OCI-LY7 (cell line): ENCODE results near the gene TEX13B. TPM values are rescaled to one million over a fixed set of nuclear protein-coding genes. Genes with fewer than 3 reads are reported as not detected.
A peak's percentile ranks its signal among the peaks of the same experiment; 100 is the strongest.

Experiments
- BruUV-seq: library from RNA; stranded (reverse); fragments of 400-500 nt; replicated peaks from 2 replicates; lab custom pipeline; 2021; lab: Mats Ljungman, UMichigan
- CTCF ChIA-PET: fragments of 300-600 bp; sonication (Branson Sonifier 250); formaldehyde crosslinking; loops from one replicate; lab custom pipeline; 2022; ENCODE audit warnings: antibody characterized with exemption; ENCODE audit not compliant: unreplicated experiment; lab: Charles Lee
- POLR2A ChIA-PET: fragments of 300-600 bp; sonication (Branson Sonifier 250); formaldehyde crosslinking; loops from one replicate; lab custom pipeline; 2022; ENCODE audit warnings: antibody characterized with exemption; lab: Charles Lee
- DNase-seq: peaks from one replicate; pipeline ENCODE4 v3.0.0-alpha.2; 2015; ENCODE audit warnings: low spot score
- H2AFZ ChIP-seq: fragments of 200-600 bp; sonication (generic), shearing (Covaris generic); 2 replicates; pipeline ENCODE4 v1.6.1; 2014; ENCODE audit warnings: mild to moderate bottlenecking, antibody characterized with exemption, low read length, moderate library complexity
- H3K27ac ChIP-seq: fragments of 200-600 bp; sonication (generic); 2 replicates; pipeline ENCODE4 v1.5.1; 2014; ENCODE audit warnings: mixed run types, low read depth, mild to moderate bottlenecking, moderate library complexity, low read length, inconsistent platforms; ENCODE audit not compliant: poor library complexity, severe bottlenecking
- H3K36me3 ChIP-seq: fragments of 200-600 bp; sonication (generic); 2 replicates; pipeline ENCODE4 v1.6.1; 2014; ENCODE audit warnings: mild to moderate bottlenecking, antibody characterized with exemption, low read length, moderate library complexity, mixed read lengths; ENCODE audit not compliant: insufficient read depth
- H3K4me1 ChIP-seq: fragments of 200-600 bp; sonication (generic); 2 replicates; pipeline ENCODE4 v1.5.1; 2014; ENCODE audit warnings: mild to moderate bottlenecking, low read length; ENCODE audit not compliant: insufficient read depth, poor library complexity, severe bottlenecking
- H3K4me2 ChIP-seq: fragments of 200-600 bp; sonication (generic); 2 replicates; pipeline ENCODE4 v1.6.1; 2014; ENCODE audit warnings: mild to moderate bottlenecking, low read length
- H3K4me3 ChIP-seq: fragments of 200-600 bp; sonication (generic); 2 replicates; pipeline ENCODE4 v1.5.1; 2014; ENCODE audit warnings: mild to moderate bottlenecking, low read depth, low read length; ENCODE audit not compliant: poor library complexity, severe bottlenecking
- H3K79me2 ChIP-seq: fragments of 200-600 bp; sonication (generic); 2 replicates; pipeline ENCODE4 v1.6.1; 2016; ENCODE audit warnings: low read depth, mild to moderate bottlenecking, low read length, moderate library complexity, mixed read lengths; ENCODE audit not compliant: insufficient read depth
- H3K9me2 ChIP-seq: fragments of 200-600 bp; sonication (generic); 2 replicates; pipeline ENCODE4 v1.6.1; 2016; ENCODE audit warnings: mild to moderate bottlenecking, low read length, mixed read lengths; ENCODE audit not compliant: insufficient read depth
- H3K9me3 ChIP-seq: fragments of 200-600 bp; sonication (generic); 2 replicates; pipeline ENCODE4 v1.6.1; 2014; ENCODE audit warnings: mild to moderate bottlenecking, mixed run types, low read length, mixed read lengths
- H4K20me1 ChIP-seq: fragments of 200-600 bp; sonication (generic); 2 replicates; pipeline ENCODE4 v1.6.1; 2014; ENCODE audit warnings: mild to moderate bottlenecking, antibody characterized with exemption, low read length, moderate library complexity, mixed read lengths; ENCODE audit not compliant: insufficient read depth
- EZH2phosphoT487 ChIP-seq: fragments of 200-600 bp; sonication (generic); IDR thresholded peaks from 2 replicates; pipeline ENCODE4 v1.6.1; 2018; ENCODE audit warnings: low read depth, borderline replicate concordance, mild to moderate bottlenecking, mixed run types, antibody characterized with exemption, low read length, moderate library complexity, mixed read lengths
- intact Hi-C: fragments of 100-400 bp; cut with micrococcal nuclease; formaldehyde crosslinking; loops from one replicate; pipeline ENCODE4 v1.10.0; 2022; ENCODE audit not compliant: unreplicated experiment
- total RNA-seq, 2 experiments: library from RNA; depleted of rRNA in 1 of 2; stranded (reverse); fragments of >200 nt in 1 of 2; shearing (Covaris generic) in 1 of 2; gene quantifications; 2 replicates each; pipeline ENCODE4 v1.2.3, GENCODE V29; 2014 to 2022
- TF ChIP-seq, protein P1 (sequence below): fragments of 200-600 bp; sonication (generic); conservative IDR thresholded peaks from 2 replicates; pipeline ENCODE4 v1.5.1; 2014; ENCODE audit warnings: mild to moderate bottlenecking, antibody characterized with exemption, low read length, moderate library complexity, mixed read lengths

Gene TEX13B
- total RNA-seq, 2 experiments from 2014 or later: not detected

DNA sequence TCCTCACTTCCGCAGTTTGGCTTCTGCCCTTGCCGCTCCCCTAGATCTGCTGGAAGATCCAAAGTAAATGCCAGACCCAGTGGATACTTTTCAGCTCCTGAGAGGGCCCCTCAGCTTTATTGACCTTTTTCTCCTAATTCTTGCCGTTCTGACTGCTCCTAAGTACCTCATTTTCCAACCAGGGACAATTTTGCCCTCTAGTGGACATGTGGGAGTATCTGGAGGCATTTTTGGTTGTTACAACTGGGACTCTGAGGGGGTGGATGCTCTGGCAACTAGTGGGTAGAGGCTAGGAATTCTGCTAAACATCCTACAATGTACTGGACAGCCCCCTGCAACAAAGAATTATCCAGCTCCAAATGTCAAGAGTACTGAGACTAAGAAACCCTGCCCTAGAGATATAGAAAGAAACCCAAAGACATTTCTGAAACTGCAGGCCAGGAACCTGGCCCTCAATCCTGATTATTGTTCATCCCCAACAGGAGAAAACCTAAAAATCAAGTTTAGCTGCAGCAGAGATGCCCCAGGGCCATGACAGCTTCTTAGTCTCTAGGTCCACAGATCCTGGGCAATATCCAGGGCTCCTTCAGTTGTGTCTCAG lies 3.4 kb downstream of the TEX13B start:
- BruUV-seq: no TSS peak
- intact Hi-C loops: no loop called here
- no peaks in the 10 kb centered on the region for H3K9me3 ChIP-seq
- H3K4me3 ChIP-seq: no peak overlapping the region
- POLR2A ChIA-PET: no interaction called here
- H3K9me2 ChIP-seq: no peaks in the 10 kb centered on the region
- no peaks in the 10 kb centered on the region for H3K4me1 ChIP-seq
- H2AFZ ChIP-seq: no peak overlapping the region
- H3K36me3 ChIP-seq: no peaks in the 10 kb centered on the region
- H4K20me1 ChIP-seq: no peaks in the 10 kb centered on the region
- H3K27ac ChIP-seq: no peak overlapping the region
- DNase-seq: peak; percentile 5
- no peak for TF ChIP-seq EZH2phosphoT487
- TF ChIP-seq, protein P1, sequence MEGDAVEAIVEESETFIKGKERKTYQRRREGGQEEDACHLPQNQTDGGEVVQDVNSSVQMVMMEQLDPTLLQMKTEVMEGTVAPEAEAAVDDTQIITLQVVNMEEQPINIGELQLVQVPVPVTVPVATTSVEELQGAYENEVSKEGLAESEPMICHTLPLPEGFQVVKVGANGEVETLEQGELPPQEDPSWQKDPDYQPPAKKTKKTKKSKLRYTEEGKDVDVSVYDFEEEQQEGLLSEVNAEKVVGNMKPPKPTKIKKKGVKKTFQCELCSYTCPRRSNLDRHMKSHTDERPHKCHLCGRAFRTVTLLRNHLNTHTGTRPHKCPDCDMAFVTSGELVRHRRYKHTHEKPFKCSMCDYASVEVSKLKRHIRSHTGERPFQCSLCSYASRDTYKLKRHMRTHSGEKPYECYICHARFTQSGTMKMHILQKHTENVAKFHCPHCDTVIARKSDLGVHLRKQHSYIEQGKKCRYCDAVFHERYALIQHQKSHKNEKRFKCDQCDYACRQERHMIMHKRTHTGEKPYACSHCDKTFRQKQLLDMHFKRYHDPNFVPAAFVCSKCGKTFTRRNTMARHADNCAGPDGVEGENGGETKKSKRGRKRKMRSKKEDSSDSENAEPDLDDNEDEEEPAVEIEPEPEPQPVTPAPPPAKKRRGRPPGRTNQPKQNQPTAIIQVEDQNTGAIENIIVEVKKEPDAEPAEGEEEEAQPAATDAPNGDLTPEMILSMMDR: peak; percentile 64
- H3K79me2 ChIP-seq: no peaks in the 10 kb centered on the region
- CTCF ChIA-PET: no interaction called here
- no peak overlapping the region for H3K4me2 ChIP-seq

GRCh38 chrX:107978071-107978470 lies 4.1 kb downstream of the TEX13B start:
- Histone ChIP-seq H4K20me1 (no peaks in the 10 kb centered on the region), H3K4me3 (no peak overlapping the region), H3K4me1 (no peaks in the 10 kb centered on the region), H3K4me2 (no peak overlapping the region), H3K79me2 (no peaks in the 10 kb centered on the region), H3K27ac (no peak overlapping the region), H3K9me2 (no peaks in the 10 kb centered on the region), H3K9me3 (no peaks in the 10 kb centered on the region), H2AFZ (no peak overlapping the region), H3K36me3 (no peaks in the 10 kb centered on the region)
- BruUV-seq: no TSS peak
- intact Hi-C loops: no loop called here
- TF ChIP-seq EZH2phosphoT487: no peak
- DNase-seq: no peak
- CTCF ChIA-PET: no interaction called here
- POLR2A ChIA-PET: no interaction called here

DNA sequence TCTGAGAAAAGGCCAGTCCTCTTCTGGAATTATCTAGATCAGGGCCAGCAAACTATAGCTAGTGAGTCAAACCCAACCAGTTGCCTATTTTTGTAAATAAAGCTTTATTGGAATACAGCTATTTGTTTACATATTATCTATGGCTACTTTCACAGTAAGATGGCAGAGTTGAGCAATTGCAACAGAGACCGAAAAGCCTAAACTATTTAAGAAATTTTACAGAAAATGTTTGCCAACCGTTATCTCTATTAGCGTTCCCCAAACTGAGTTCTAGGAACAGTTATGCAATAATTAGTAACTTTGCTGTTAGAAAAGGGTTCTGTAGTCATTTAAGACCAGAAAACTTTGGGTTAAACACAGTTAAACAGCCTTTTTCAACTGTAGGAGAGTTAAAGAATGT lies 10.5 kb downstream of the TEX13B start:
- Histone ChIP-seq H3K9me3 (no peaks in the 10 kb centered on the region), H3K9me2 (no peaks in the 10 kb centered on the region), H3K4me1 (no peaks in the 10 kb centered on the region), H3K79me2 (no peaks in the 10 kb centered on the region), H4K20me1 (no peaks in the 10 kb centered on the region), H3K4me2 (no peak overlapping the region), H3K27ac (no peak overlapping the region), H3K36me3 (no peaks in the 10 kb centered on the region), H3K4me3 (no peak overlapping the region), H2AFZ (no peak overlapping the region)
- DNase-seq: no peak
- CTCF ChIA-PET: no interaction called here
- BruUV-seq: no TSS peak
- TF ChIP-seq, protein P1: no peak
- no peak for TF ChIP-seq EZH2phosphoT487
- intact Hi-C loops: no loop called here
- POLR2A ChIA-PET: no interaction called here
